B cell (primary cell): ENCODE measurements around the gene DCUN1D2. TPM values are rescaled to one million over a fixed set of nuclear protein-coding genes. Genes with fewer than 3 reads are reported as not detected.

Source experiments
- ATAC-seq: fragments of 200-7000 bp; cut with Tn5 transposase; one replicate; pipeline ENCODE4 v1.10.0; 2021; ENCODE audit warnings: low read depth, mild to moderate bottlenecking, moderate number of reproducible peaks, moderate library complexity
- CTCF ChIA-PET: fragments of 350-600 bp; sonication (Branson Sonifier 250); formaldehyde crosslinking; loops from one replicate; lab custom pipeline; 2021; ENCODE audit warnings: antibody characterized with exemption, inconsistent platforms; lab: Charles Lee
- POLR2A ChIA-PET: fragments of 350-600 bp; sonication (Branson Sonifier 250); formaldehyde crosslinking; loops from one replicate; lab custom pipeline; 2021; ENCODE audit warnings: antibody characterized with exemption; lab: Charles Lee
- DNase-seq: peaks from one replicate; pipeline ENCODE4 v3.0.0; 2013
- H2AFZ ChIP-seq: 2 replicates; pipeline ENCODE4 v1.6.1; 2012; ENCODE audit warnings: mild to moderate bottlenecking, low read depth, low read length; ENCODE audit not compliant: insufficient read depth, poor library complexity, severe bottlenecking
- H3K27ac ChIP-seq, 2 donors: 1 replicate in 1 of 2; 2 replicates in 1 of 2; pipeline ENCODE4 v1.5.1; 2012 to 2013; ENCODE audit warnings: low read length in 2 of 2, mild to moderate bottlenecking in 2 of 2, moderate library complexity in 1 of 2
- H3K27me3 ChIP-seq, 4 experiments: fragments of 200-600 bp in 1 of 4; sonication (generic) in 1 of 4; replicated peaks in 1 of 4; 1 replicate in 2 of 4; 2 replicates in 2 of 4; pipeline versions ENCODE4 v1.6.1 to v1.7.0; 2013 to 2016; ENCODE audit warnings: low read length in 3 of 4, mild to moderate bottlenecking in 2 of 4, mixed read lengths in 1 of 4, moderate library complexity in 1 of 4; ENCODE audit not compliant: insufficient read depth in 4 of 4, control insufficient read depth in 3 of 4; ENCODE audit errors: control extremely low read depth in 1 of 4
- H3K36me3 ChIP-seq, 2 experiments: replicated peaks in 1 of 2; 1 replicate in 1 of 2; 2 replicates in 1 of 2; pipeline versions ENCODE4 v1.6.1 to v1.7.1; 2013; ENCODE audit warnings: low read length in 1 of 2; ENCODE audit not compliant: insufficient read depth in 2 of 2, control insufficient read depth in 1 of 2; ENCODE audit errors: control extremely low read depth in 1 of 2, extremely low read depth in 1 of 2
- H3K4me1 ChIP-seq, 2 donors: fragments of 200-600 bp in 1 of 2; sonication (generic) in 1 of 2; 1 replicate in 1 of 2; 2 replicates in 1 of 2; pipeline versions ENCODE4 v1.5.1 to v1.6.1; 2013 to 2017; ENCODE audit warnings: low read length in 2 of 2; ENCODE audit not compliant: control insufficient read depth in 2 of 2, insufficient read depth in 2 of 2
- H3K4me2 ChIP-seq: replicated peaks from 2 replicates; pipeline ENCODE3; 2012; ENCODE audit warnings: mild to moderate bottlenecking, low read depth, low read length; ENCODE audit not compliant: poor library complexity, severe bottlenecking
- H3K4me3 ChIP-seq, 5 experiments: fragments of 200-600 bp in 1 of 5; sonication (generic) in 1 of 5; 1 replicate in 3 of 5; 2 replicates in 2 of 5; pipeline versions ENCODE4 v1.5.1 to v1.7.0; 2011 to 2016; ENCODE audit warnings: low read length in 4 of 5, mild to moderate bottlenecking in 4 of 5, low read depth in 2 of 5, control low read depth in 1 of 5, moderate library complexity in 1 of 5; ENCODE audit not compliant: insufficient read depth in 1 of 5; ENCODE audit errors: control extremely low read depth in 1 of 5, extremely low read depth in 1 of 5
- H3K79me2 ChIP-seq: fragments of 200-600 bp; sonication (generic); one replicate; pipeline ENCODE4 v1.6.0; 2016; ENCODE audit warnings: low read length; ENCODE audit not compliant: control insufficient read depth, insufficient read depth
- H3K9ac ChIP-seq: fragments of 200-600 bp; sonication (generic); 2 replicates; pipeline ENCODE4 v1.6.1; 2017; ENCODE audit warnings: mild to moderate bottlenecking, low read length, moderate library complexity
- H3K9me3 ChIP-seq, 3 donors: one replicate each; pipeline versions ENCODE4 v1.6.1 to v1.7.1; 2013; ENCODE audit warnings: low read length in 2 of 3; ENCODE audit not compliant: control insufficient read depth in 2 of 3, insufficient read depth in 1 of 3; ENCODE audit errors: control extremely low read depth in 1 of 3
- H4K20me1 ChIP-seq: 2 replicates; pipeline ENCODE4 v1.6.0; 2012; ENCODE audit warnings: mild to moderate bottlenecking, low read length; ENCODE audit not compliant: insufficient read depth, control insufficient read depth, poor library complexity, severe bottlenecking
- H3K27ac Mint-ChIP-seq: one replicate; pipeline ENCODE4 v1.8.0; 2021; ENCODE audit warnings: mixed read lengths
- H3K27me3 Mint-ChIP-seq: one replicate; pipeline ENCODE4 v1.8.0; 2021; ENCODE audit warnings: mixed read lengths
- H3K4me1 Mint-ChIP-seq: one replicate; pipeline ENCODE4 v1.8.0; 2021; ENCODE audit warnings: mixed read lengths
- H3K4me3 Mint-ChIP-seq: one replicate; pipeline ENCODE4 v1.8.0; 2021; ENCODE audit warnings: mixed read lengths
- H3K9me3 Mint-ChIP-seq: one replicate; pipeline ENCODE4 v1.8.0; 2022; ENCODE audit warnings: mixed read lengths; ENCODE audit not compliant: insufficient read depth
- CTCF ChIP-seq: fragments of 200-600 bp; IDR thresholded peaks from one replicate; pipeline ENCODE4 v1.8.0; 2022; ENCODE audit warnings: antibody characterized with exemption, mild to moderate bottlenecking
- EZH2 ChIP-seq: IDR thresholded peaks from 2 replicates; pipeline ENCODE4 v1.6.1; 2012; ENCODE audit warnings: borderline replicate concordance, low read depth, mild to moderate bottlenecking, moderate library complexity, low read length; ENCODE audit not compliant: insufficient read depth, poor library complexity, severe bottlenecking
- WGBS: methylation state at CpG from one replicate; pipeline ENCODE4 v1.1.5; 2013; ENCODE audit warnings: missing lambda C conversion rate; ENCODE audit not compliant: insufficient coverage; 5-methylcytosine and 5-hydroxymethylcytosine counted together
- intact Hi-C: fragments of 100-400 bp; cut with micrococcal nuclease; formaldehyde crosslinking; loops from one replicate; pipeline ENCODE4 v1.10.0; 2022
- polyA plus RNA-seq: library from polyadenylated mRNA; depleted of rRNA; stranded (reverse); fragments of >200 nt; gene quantifications from 2 replicates; pipeline ENCODE4 v1.2.3, GENCODE V29; 2012
- total RNA-seq, 2 donors: library from RNA; stranded (reverse); fragments of 120-200 nt in 1 of 2; gene quantifications; 1 replicate in 1 of 2; 2 replicates in 1 of 2; pipeline versions ENCODE4 v1.2.3 to v1.2.4, GENCODE V29; 2013 to 2022

The DCUN1D2 gene
- total and polyA plus RNA-seq, 2 donors (not counting 1 experiment from before 2014, with no cell fraction given): 15.3 to 41.3 TPM

GRCh38 chr13:113464476-113464875, 26.0 kb downstream of the DCUN1D2 start:
- CTCF ChIA-PET: interaction anchor here (1.1 to 2.6 kb wide), 2 partner anchors 13 to 70 kb away, joined by 4 to 9 read pairs; no protein-coding TSS in a partner anchor
- H4K20me1 ChIP-seq: no peaks in the 10 kb centered on the region
- no peak overlapping the region for H3K4me2 ChIP-seq
- POLR2A ChIA-PET: no interaction called here
- H3K79me2 ChIP-seq: no peaks in the 10 kb centered on the region
- H3K4me1 Mint-ChIP-seq: no peaks in the 10 kb centered on the region
- H3K9me3 ChIP-seq: no peaks in the 10 kb centered on the region
- H3K27me3 Mint-ChIP-seq: no peaks in the 10 kb centered on the region
- no peak overlapping the region for H3K27ac ChIP-seq
- H3K36me3 ChIP-seq: peaks cover 0 to 14% of the 10 kb centered on the region in 2 experiments
- no peaks in the 10 kb centered on the region for H3K4me1 ChIP-seq
- 97% methylated on average over 16 of the region's 16 CpGs for WGBS
- TF ChIP-seq CTCF (no peak), EZH2 (no peak)
- no peaks in the 10 kb centered on the region for H3K9me3 Mint-ChIP-seq
- ATAC-seq: no peak
- intact Hi-C loops: no loop called here
- no peak overlapping the region for H3K27ac Mint-ChIP-seq
- no peak overlapping the region for H3K9ac ChIP-seq
- no peak overlapping the region for H3K4me3 ChIP-seq
- no peak overlapping the region for H2AFZ ChIP-seq
- DNase-seq: no peak
- no peak overlapping the region for H3K4me3 Mint-ChIP-seq
- no peaks in the 10 kb centered on the region for H3K27me3 ChIP-seq

- Mint-ChIP-seq H3K27me3 (no peaks in the 10 kb centered on the region), H3K27ac (no peak overlapping the region), H3K4me3 (no peak overlapping the region), H3K4me1 (no peaks in the 10 kb centered on the region), H3K9me3 (no peaks in the 10 kb centered on the region)
- Histone ChIP-seq H3K79me2 (no peaks in the 10 kb centered on the region), H3K4me1 (no peaks in the 10 kb centered on the region), H3K27me3 (no peaks in the 10 kb centered on the region), H3K27ac (no peak overlapping the region), H2AFZ (no peak overlapping the region), H3K9ac (no peak overlapping the region), H3K4me2 (no peak overlapping the region), H3K4me3 (no peak overlapping the region), H3K9me3 (no peaks in the 10 kb centered on the region), H3K36me3 (peaks cover 0 to 32% of the 10 kb centered on the region in 2 experiments), H4K20me1 (no peaks in the 10 kb centered on the region)
- DNase-seq (no peak), ATAC-seq (no peak)
- ChIA-PET CTCF (no interaction called here), POLR2A (no interaction called here)
- intact Hi-C loops: no loop called here
- TF ChIP-seq EZH2 (no peak), CTCF (no peak)
- 100% methylated on average over 6 of the region's 12 CpGs for WGBS
These were observed 29.3 kb downstream of the DCUN1D2 start for GRCh38 chr13:113461022-113461751.
